HG02623 (cell line): ENCODE data around the gene FNDC3B.

Experiments used
- ATAC-seq: cut with Tn5 transposase; IDR thresholded peaks from one replicate; pipeline ENCODE4 v1.9.1; 2021; ENCODE audit warnings: moderate library complexity; ENCODE audit not compliant: unreplicated experiment

Gene FNDC3B

GRCh38 chr3:172184106-172184822 is 144.9 kb downstream of the FNDC3B start:
- no peak for ATAC-seq

- ATAC-seq: no peak
Observed at GRCh38 chr3:172185907-172186306, 146.5 kb downstream of the FNDC3B start.

GRCh38 chr3:172186607-172187006 is 147.2 kb downstream of the FNDC3B start:
- ATAC-seq: no peak

- ATAC-seq: no peak
Observed at GRCh38 chr3:172187511-172187910, 148.1 kb downstream of the FNDC3B start.

- ATAC-seq: no peak
Observed at GRCh38 chr3:172188511-172188910, 149.1 kb downstream of the FNDC3B start.

GRCh38 chr3:172189213-172189612 is 149.8 kb downstream of the FNDC3B start:
- ATAC-seq: no peak

GRCh38 chr3:172189987-172190603 is 150.7 kb downstream of the FNDC3B start:
- ATAC-seq: no peak

GRCh38 chr3:172190980-172191379 is 151.6 kb downstream of the FNDC3B start:
- no peak for ATAC-seq

GRCh38 chr3:172191629-172192028 is 152.3 kb downstream of the FNDC3B start:
- no peak for ATAC-seq

GRCh38 chr3:172192830-172193415 is 153.5 kb downstream of the FNDC3B start:
- no peak for ATAC-seq

- ATAC-seq: no peak
Observed at GRCh38 chr3:172193436-172193835, 154.1 kb downstream of the FNDC3B start.

GRCh38 chr3:172194702-172195406 is 155.5 kb downstream of the FNDC3B start:
- ATAC-seq: no peak

- ATAC-seq: no peak
Observed at GRCh38 chr3:172195407-172195754, 156.0 kb downstream of the FNDC3B start.

- ATAC-seq: no peak
Observed at GRCh38 chr3:172197344-172197743, 158.0 kb downstream of the FNDC3B start.

- no peak for ATAC-seq
Observed at GRCh38 chr3:172198428-172198827, 159.1 kb downstream of the FNDC3B start.

- ATAC-seq: no peak
Observed at GRCh38 chr3:172199850-172200369, 160.5 kb downstream of the FNDC3B start.

GRCh38 chr3:172201136-172201869 is 161.9 kb downstream of the FNDC3B start:
- no peak for ATAC-seq

- ATAC-seq: no peak
Observed at GRCh38 chr3:172201870-172202236, 162.5 kb downstream of the FNDC3B start.

- ATAC-seq: no peak
Observed at GRCh38 chr3:172202797-172203196, 163.4 kb downstream of the FNDC3B start.

GRCh38 chr3:172203522-172204258 is 164.3 kb downstream of the FNDC3B start:
- ATAC-seq: no peak
